Measurements from ENCODE around the gene UPP2. TPM values are rescaled to one million over a fixed set of nuclear protein-coding genes. Genes with fewer than 3 reads are reported as not detected.

The UPP2 gene
- total RNA-seq, 1 experiment from 2014 or later: not detected

GRCh38 chr2:158072361-158072760, 29.3 kb upstream of the UPP2 start:
- Mint-ChIP-seq H3K9me3 (ENCODE audit: low read depth, unreplicated experiment) (peaks cover 5% of the 10 kb centered on the region), H3K27ac (ENCODE audit: unreplicated experiment) (no peak overlapping the region), H3K36me3 (ENCODE audit: insufficient read depth, unreplicated experiment) (no peaks in the 10 kb centered on the region), H3K4me3 (ENCODE audit: low read depth, unreplicated experiment) (no peak overlapping the region), H3K27me3 (ENCODE audit: unreplicated experiment) (no peaks in the 10 kb centered on the region), H3K4me1 (ENCODE audit: low read depth, unreplicated experiment) (no peaks in the 10 kb centered on the region)
- CTCF ChIA-PET: no interaction called here
- TF ChIP-seq, protein P1, sequence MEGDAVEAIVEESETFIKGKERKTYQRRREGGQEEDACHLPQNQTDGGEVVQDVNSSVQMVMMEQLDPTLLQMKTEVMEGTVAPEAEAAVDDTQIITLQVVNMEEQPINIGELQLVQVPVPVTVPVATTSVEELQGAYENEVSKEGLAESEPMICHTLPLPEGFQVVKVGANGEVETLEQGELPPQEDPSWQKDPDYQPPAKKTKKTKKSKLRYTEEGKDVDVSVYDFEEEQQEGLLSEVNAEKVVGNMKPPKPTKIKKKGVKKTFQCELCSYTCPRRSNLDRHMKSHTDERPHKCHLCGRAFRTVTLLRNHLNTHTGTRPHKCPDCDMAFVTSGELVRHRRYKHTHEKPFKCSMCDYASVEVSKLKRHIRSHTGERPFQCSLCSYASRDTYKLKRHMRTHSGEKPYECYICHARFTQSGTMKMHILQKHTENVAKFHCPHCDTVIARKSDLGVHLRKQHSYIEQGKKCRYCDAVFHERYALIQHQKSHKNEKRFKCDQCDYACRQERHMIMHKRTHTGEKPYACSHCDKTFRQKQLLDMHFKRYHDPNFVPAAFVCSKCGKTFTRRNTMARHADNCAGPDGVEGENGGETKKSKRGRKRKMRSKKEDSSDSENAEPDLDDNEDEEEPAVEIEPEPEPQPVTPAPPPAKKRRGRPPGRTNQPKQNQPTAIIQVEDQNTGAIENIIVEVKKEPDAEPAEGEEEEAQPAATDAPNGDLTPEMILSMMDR (IDR thresholded peaks at IDR 0.05; ENCODE audit: unreplicated experiment): no peak
- intact Hi-C loops (cut with micrococcal nuclease; ENCODE audit: unreplicated experiment): no loop called here
- no peak for DNase-seq
- no TSS peak for BruUV-seq (replicated peaks)

GRCh38 chr2:158079672-158080071, 22.0 kb upstream of the UPP2 start:
- Mint-ChIP-seq H3K4me3 (ENCODE audit: low read depth, unreplicated experiment) (no peak overlapping the region), H3K36me3 (ENCODE audit: insufficient read depth, unreplicated experiment) (no peaks in the 10 kb centered on the region), H3K27ac (ENCODE audit: unreplicated experiment) (no peak overlapping the region), H3K9me3 (ENCODE audit: low read depth, unreplicated experiment) (peaks cover 9% of the 10 kb centered on the region), H3K27me3 (ENCODE audit: unreplicated experiment) (no peaks in the 10 kb centered on the region), H3K4me1 (ENCODE audit: low read depth, unreplicated experiment) (no peaks in the 10 kb centered on the region)
- no TSS peak for BruUV-seq (replicated peaks)
- CTCF ChIA-PET: no interaction called here
- intact Hi-C loops (cut with micrococcal nuclease; ENCODE audit: unreplicated experiment): no loop called here
- TF ChIP-seq, protein P1 (IDR thresholded peaks at IDR 0.05; ENCODE audit: unreplicated experiment): no peak
- DNase-seq: no peak

GRCh38 chr2:158088093-158088492, 13.6 kb upstream of the UPP2 start:
- Mint-ChIP-seq H3K27ac (ENCODE audit: unreplicated experiment) (no peak overlapping the region), H3K4me3 (ENCODE audit: low read depth, unreplicated experiment) (no peak overlapping the region), H3K4me1 (ENCODE audit: low read depth, unreplicated experiment) (peaks cover 13% of the 10 kb centered on the region), H3K9me3 (ENCODE audit: low read depth, unreplicated experiment) (peaks cover 2% of the 10 kb centered on the region), H3K36me3 (ENCODE audit: insufficient read depth, unreplicated experiment) (no peaks in the 10 kb centered on the region), H3K27me3 (ENCODE audit: unreplicated experiment) (no peaks in the 10 kb centered on the region)
- CTCF ChIA-PET: no interaction called here
- no TSS peak for BruUV-seq (replicated peaks)
- no peak for DNase-seq
- TF ChIP-seq, protein P1 (IDR thresholded peaks at IDR 0.05; ENCODE audit: unreplicated experiment): no peak
- intact Hi-C loops (cut with micrococcal nuclease; ENCODE audit: unreplicated experiment): no loop called here

GRCh38 chr2:158089322-158089721, 12.4 kb upstream of the UPP2 start:
- CTCF ChIA-PET: no interaction called here
- peaks cover 2% of the 10 kb centered on the region for H3K9me3 Mint-ChIP-seq (ENCODE audit: low read depth, unreplicated experiment)
- no peak overlapping the region for H3K27ac Mint-ChIP-seq (ENCODE audit: unreplicated experiment)
- no peak for DNase-seq
- no peaks in the 10 kb centered on the region for H3K27me3 Mint-ChIP-seq (ENCODE audit: unreplicated experiment)
- H3K4me3 Mint-ChIP-seq (ENCODE audit: low read depth, unreplicated experiment): no peak overlapping the region
- intact Hi-C loops (cut with micrococcal nuclease; ENCODE audit: unreplicated experiment): no loop called here
- no TSS peak for BruUV-seq (replicated peaks)
- peaks cover 25% of the 10 kb centered on the region for H3K4me1 Mint-ChIP-seq (ENCODE audit: low read depth, unreplicated experiment)
- TF ChIP-seq, protein P1 (IDR thresholded peaks at IDR 0.05; ENCODE audit: unreplicated experiment): no peak
- H3K36me3 Mint-ChIP-seq (ENCODE audit: insufficient read depth, unreplicated experiment): no peaks in the 10 kb centered on the region

Data from Calu3 (cell line).